Endothelial cell of umbilical vein (primary cell): ENCODE results near the gene RNF214. TPM values are rescaled to one million over a fixed set of nuclear protein-coding genes. Genes with fewer than 3 reads are reported as not detected.
A peak's percentile ranks its signal among the peaks of the same experiment; 100 is the strongest.

ENCODE experiments used
- BruUV-seq: library from RNA; stranded (reverse); fragments of 400-500 nt; replicated peaks from 2 replicates; lab custom pipeline; 2021; lab: Mats Ljungman, UMichigan
- CTCF ChIA-PET: fragments of 300-600, 350-600 bp; sonication (Branson Sonifier 250); formaldehyde crosslinking; loops from one replicate; lab custom pipeline; 2021; ENCODE audit warnings: antibody characterized with exemption, inconsistent platforms; lab: Charles Lee
- POLR2A ChIA-PET: fragments of 300-600, 350-600 bp; sonication (Branson Sonifier 250); formaldehyde crosslinking; loops from one replicate; lab custom pipeline; 2021; ENCODE audit warnings: antibody characterized with exemption, inconsistent platforms; lab: Charles Lee
- DNase-seq: peaks from one replicate; pipeline ENCODE4 v3.0.0-alpha.2; 2011; ENCODE audit warnings: low read depth, low spot score
- FAIRE-seq: peaks from 2 replicates; lab custom pipeline; 2011; peaks lifted over from hg19 to GRCh38; lab: Jason Lieb, UNC
- H2AFZ ChIP-seq: 2 replicates; pipeline ENCODE4 v1.6.0; 2012; ENCODE audit warnings: low read depth, low read length, control low read depth, inconsistent platforms
- H3K27ac ChIP-seq: 2 replicates; pipeline ENCODE4 v1.5.1; 2011; ENCODE audit warnings: low read depth, mild to moderate bottlenecking, control low read depth, low read length, moderate library complexity; ENCODE audit not compliant: insufficient read depth
- H3K27me3 ChIP-seq, 2 experiments: 2 replicates each; pipeline versions ENCODE4 v1.6.0 to v1.6.1; 2011; ENCODE audit warnings: low read length in 2 of 2, mixed read lengths in 1 of 2; ENCODE audit not compliant: control insufficient read depth in 2 of 2, insufficient read depth in 2 of 2
- H3K36me3 ChIP-seq, 2 experiments: 2 replicates in 1 of 2; 3 replicates in 1 of 2; pipeline ENCODE4 v1.5.1; 2011; ENCODE audit warnings: low read length in 2 of 2, mild to moderate bottlenecking in 1 of 2, moderate library complexity in 1 of 2; ENCODE audit not compliant: control insufficient read depth in 2 of 2, insufficient read depth in 2 of 2; ENCODE audit errors: extremely low read depth in 1 of 2
- H3K4me1 ChIP-seq: 3 replicates; pipeline ENCODE4 v1.5.1; 2011; ENCODE audit warnings: mild to moderate bottlenecking, low read length; ENCODE audit not compliant: control insufficient read depth, insufficient read depth; ENCODE audit errors: extremely low read depth
- H3K4me2 ChIP-seq: 2 replicates; pipeline ENCODE4 v1.6.1; 2011; ENCODE audit warnings: low read length, control low read depth, mixed read lengths; ENCODE audit not compliant: insufficient read depth
- H3K4me3 ChIP-seq, 3 experiments: fragments of 200-600 bp in 1 of 3; sonication (generic), shearing (Covaris generic) in 1 of 3; replicated peaks in 1 of 3; 2 replicates each; pipeline ENCODE4 v1.5.1; 2011 to 2016; ENCODE audit warnings: control low read depth in 3 of 3, low read length in 3 of 3, mild to moderate bottlenecking in 2 of 3, inconsistent platforms in 1 of 3, low read depth in 1 of 3, moderate library complexity in 1 of 3; ENCODE audit not compliant: insufficient read depth in 1 of 3
- H3K79me2 ChIP-seq: 2 replicates; pipeline ENCODE4 v1.6.0; 2012; ENCODE audit warnings: low read length, inconsistent platforms; ENCODE audit not compliant: control insufficient read depth, insufficient read depth
- H3K9ac ChIP-seq: replicated peaks from 2 replicates; pipeline ENCODE3; 2011; ENCODE audit warnings: low read length, control low read depth; ENCODE audit not compliant: insufficient read depth; ENCODE audit errors: extremely low read depth
- H3K9me1 ChIP-seq: replicated peaks from 3 replicates; pipeline ENCODE4 v1.6.0; 2011; ENCODE audit warnings: mild to moderate bottlenecking, low read length; ENCODE audit not compliant: control insufficient read depth, insufficient read depth; ENCODE audit errors: extremely low read depth
- H3K9me3 ChIP-seq: replicated peaks from 2 replicates; pipeline ENCODE4 v1.5.1; 2012; ENCODE audit warnings: low read length, inconsistent platforms; ENCODE audit not compliant: control insufficient read depth, insufficient read depth
- H4K20me1 ChIP-seq: replicated peaks from 2 replicates; pipeline ENCODE3; 2011; ENCODE audit warnings: mild to moderate bottlenecking, low read length; ENCODE audit not compliant: control insufficient read depth, insufficient read depth; ENCODE audit errors: extremely low read depth
- CTCF ChIP-seq, 2 donors: IDR thresholded peaks; 1 replicate in 1 of 2; 2 replicates in 1 of 2; pipeline ENCODE4 v1.5.1; 2011; ENCODE audit warnings: low read length in 2 of 2, mild to moderate bottlenecking in 2 of 2, moderate library complexity in 2 of 2, control low read depth in 1 of 2, inconsistent platforms in 1 of 2, low read depth in 1 of 2; ENCODE audit not compliant: insufficient read depth in 1 of 2; ENCODE audit errors: extremely low read depth in 1 of 2
- MYC ChIP-seq: IDR thresholded peaks from one replicate; pipeline ENCODE4 v1.6.1; 2011; ENCODE audit warnings: mild to moderate bottlenecking, low read depth, low read length
- POLR2A ChIP-seq: IDR thresholded peaks from 2 replicates; pipeline ENCODE4 v1.6.1; 2012; ENCODE audit warnings: low read depth, mild to moderate bottlenecking, control low read depth, low read length
- dilution Hi-C: fragments of 300-500 bp; cut with MboI; formaldehyde crosslinking; loops from one replicate; pipeline ENCODE4 v1.15.0; 2019; ENCODE audit warnings: low sequenced_read_pairs; ENCODE audit not compliant: extremely low pct_ligation_motif_present
- intact Hi-C: fragments of 100-400 bp; cut with micrococcal nuclease; formaldehyde crosslinking; loops from one replicate; pipeline ENCODE4 v1.10.0; 2022
- polyA plus RNA-seq, 4 experiments: library from polyadenylated mRNA; depleted of rRNA in 3 of 4; stranded (reverse) in 3 of 4; unstranded in 1 of 4; fragments of >200 nt; gene quantifications; 2 replicates each; pipeline versions ENCODE4 v1.2.1 to v1.2.3, GENCODE V29; 2011 to 2012; ENCODE audit warnings: missing spikeins in 1 of 4
- total RNA-seq: library from RNA; stranded (reverse); gene quantifications from 2 replicates; pipeline ENCODE4 v1.2.3, GENCODE V29; 2021

The RNF214 gene
- total and polyA plus RNA-seq, 2 donors (not counting 3 experiments of a cell fraction or from before 2014, with no cell fraction given) = 24.3 to 28.2 TPM

GRCh38 chr11:117226388-117227385 is 5.8 kb upstream of the RNF214 start:
- H2AFZ ChIP-seq = no peak overlapping the region
- no peak overlapping the region for H3K4me2 ChIP-seq
- no peaks in the 10 kb centered on the region for H3K27me3 ChIP-seq
- H3K9me1 ChIP-seq = no peaks in the 10 kb centered on the region
- H3K79me2 ChIP-seq = peaks cover 7% of the 10 kb centered on the region
- no peaks in the 10 kb centered on the region for H4K20me1 ChIP-seq
- TF ChIP-seq MYC = no peak
- no peak for TF ChIP-seq POLR2A
- TF ChIP-seq CTCF (IDR thresholded peaks at IDR 0.05; ENCODE audit: extremely low read depth in 1 of 2, insufficient read depth in 1 of 2, low read depth in 1 of 2, low read length in 2 of 2) = peak; percentile 65 to 76
- no peaks in the 10 kb centered on the region for H3K9me3 ChIP-seq
- peaks cover 0 to 30% of the 10 kb centered on the region in 2 experiments for H3K36me3 ChIP-seq
- no peak overlapping the region for H3K27ac ChIP-seq
- no peak overlapping the region for H3K9ac ChIP-seq
- H3K4me3 ChIP-seq = no peak overlapping the region
- dilution Hi-C loops (no loop called here), intact Hi-C loops (loop anchor here (1.0 to 2.0 kb wide), 5 partner anchors 45 to 494 kb away; partner anchors contain the start of gene APOA5)
- peaks cover 10% of the 10 kb centered on the region for H3K4me1 ChIP-seq
- CTCF ChIA-PET = interaction anchor here (0.9 to 5.2 kb wide), 28 partner anchors 10 to 581 kb away, joined by 3 to 90 read pairs (median 5); partner anchors contain the start of genes APOA5, CEP164, PAFAH1B2 and SIDT2
- peak; percentile 73 for DNase-seq
- BruUV-seq = no TSS peak
- peak; percentile 94 for FAIRE-seq
- POLR2A ChIA-PET = interaction anchor here (1.2 kb wide), 1 partner anchor 45 kb away, joined by 3 read pairs; no protein-coding TSS in a partner anchor
